ENCODE results near the gene RHBDD3. TPM values are rescaled to one million over a fixed set of nuclear protein-coding genes. Genes with fewer than 3 reads are reported as not detected.
A peak's percentile ranks its signal among the peaks of the same experiment; 100 is the strongest.

The RHBDD3 gene
- total and polyA plus RNA-seq, 9 of the 15 experiments (the other 6 are each of a cell fraction or from before 2014, with no cell fraction given): 0.32 to 35.6 (median 14.0) TPM

DNA sequence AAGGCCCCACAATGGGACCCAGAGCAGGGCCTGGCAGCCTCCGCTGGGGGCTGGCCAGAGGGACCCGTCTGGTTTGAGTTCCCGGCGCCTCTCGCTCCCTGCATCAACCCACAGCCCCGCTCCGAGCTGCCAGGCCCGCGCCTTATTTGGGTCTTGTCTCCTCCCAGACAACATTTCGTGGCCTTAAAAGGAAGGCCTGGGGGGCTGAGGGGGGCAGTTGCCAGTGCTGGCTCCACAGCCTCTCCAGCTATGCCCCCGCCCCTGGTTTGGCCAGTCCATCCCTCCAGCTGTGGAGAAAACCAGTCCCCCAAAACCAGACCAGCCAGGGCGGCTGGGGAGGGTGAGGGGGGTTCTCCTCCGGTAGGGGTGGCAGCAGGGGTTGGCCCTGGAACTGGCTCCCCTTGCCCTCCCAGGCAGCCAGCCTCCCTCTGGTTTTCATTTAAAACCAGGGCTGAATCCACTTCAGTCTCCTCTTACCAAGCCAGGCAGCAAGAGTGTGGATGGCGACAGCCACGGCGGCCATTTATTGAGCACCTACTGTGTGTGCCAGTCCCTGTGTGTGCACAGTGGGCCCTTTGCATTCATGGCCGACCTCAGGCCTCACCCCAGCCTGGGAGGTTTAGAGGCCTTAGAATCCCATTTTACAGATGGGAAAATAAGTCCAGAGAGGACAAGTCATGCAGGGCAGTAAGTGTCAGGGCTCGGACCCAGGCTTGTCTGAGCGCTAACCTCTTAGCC is 43.5 kb downstream of the RHBDD3 start:
- H3K27ac ChIP-seq (ENCODE audit: extremely low read depth, low read depth, low read length): no peak overlapping the region
- no peaks in the 10 kb centered on the region for H3K27me3 ChIP-seq (ENCODE audit: control insufficient read depth in 2 of 2, insufficient read depth in 2 of 2, low read length in 2 of 2)
- ChIA-PET POLR2A (interaction anchor here (1.1 kb wide), 1 partner anchor 71 kb away, joined by 4 read pairs; no protein-coding TSS in a partner anchor), CTCF (ENCODE audit: low intra/inter-chr PET ratio) (no interaction called here)
- BruUV-seq (replicated peaks): no TSS peak
- ATAC-seq: no peak
- in situ Hi-C loops (cut with MboI) (no loop called here), intact Hi-C loops (cut with micrococcal nuclease) (no loop called here)
- H2AFZ ChIP-seq (ENCODE audit: low read depth, low read length): no peak overlapping the region
- no peak overlapping the region for H3K4me2 ChIP-seq (ENCODE audit: insufficient read depth, low read length)
- H3K36me3 ChIP-seq (ENCODE audit: control insufficient read depth, insufficient read depth, low read length): no peaks in the 10 kb centered on the region
- no peaks in the 10 kb centered on the region for H4K20me1 ChIP-seq (replicated peaks; ENCODE audit: control insufficient read depth, insufficient read depth, low read length)
- no peak for FAIRE-seq
- no peak overlapping the region for H3K4me3 ChIP-seq
- 66% methylated on average over 9 of the region's 19 CpGs for WGBS (ENCODE audit: insufficient coverage, low coverage, missing lambda C conversion rate)
- no peaks in the 10 kb centered on the region for H3K79me2 ChIP-seq (ENCODE audit: control insufficient read depth, insufficient read depth, low read length)
- no peak overlapping the region; a peak in 1 of 4 replicates for H3K9ac ChIP-seq (ENCODE audit: insufficient read depth in 1 of 2, low read depth in 2 of 2, low read length in 2 of 2)
- no peaks in the 10 kb centered on the region for H3K9me3 ChIP-seq (replicated peaks; ENCODE audit: control insufficient read depth, insufficient read depth, low read depth, low read length)
- H3K9me1 ChIP-seq (ENCODE audit: control insufficient read depth, insufficient read depth, low read length): no peaks in the 10 kb centered on the region
- TF ChIP-seq ZKSCAN1 (IDR thresholded peaks at IDR 0.05; ENCODE audit: low read depth, low read length) (peak; percentile 93), BRF1 (IDR thresholded peaks at IDR 0.05; ENCODE audit: borderline replicate concordance, extremely low read depth, insufficient read length) (no peak), POLR2G (IDR thresholded peaks at IDR 0.05; ENCODE audit: low read depth, low read length) (peak; percentile 52; the same call in 1 of the 2 replicates)
- no peak for DNase-seq (ENCODE audit: extremely low read depth in 1 of 4, low spot score in 3 of 4)
- H3K4me1 ChIP-seq (replicated peaks in 1 of 2; ENCODE audit: control insufficient read depth in 2 of 2, insufficient read depth in 2 of 2, low read length in 2 of 2): peaks cover 0 to 15% of the 10 kb centered on the region in 2 experiments; a peak in 2 of 5 replicates

Data from K562 (cell line).